ENCODE results near the gene MCAT. TPM values are rescaled to one million over a fixed set of nuclear protein-coding genes. Genes with fewer than 3 reads are reported as not detected.

Gene MCAT
- total RNA-seq, 2 donors from 2014 or later, result 17.1 to 19.9 TPM

DNA sequence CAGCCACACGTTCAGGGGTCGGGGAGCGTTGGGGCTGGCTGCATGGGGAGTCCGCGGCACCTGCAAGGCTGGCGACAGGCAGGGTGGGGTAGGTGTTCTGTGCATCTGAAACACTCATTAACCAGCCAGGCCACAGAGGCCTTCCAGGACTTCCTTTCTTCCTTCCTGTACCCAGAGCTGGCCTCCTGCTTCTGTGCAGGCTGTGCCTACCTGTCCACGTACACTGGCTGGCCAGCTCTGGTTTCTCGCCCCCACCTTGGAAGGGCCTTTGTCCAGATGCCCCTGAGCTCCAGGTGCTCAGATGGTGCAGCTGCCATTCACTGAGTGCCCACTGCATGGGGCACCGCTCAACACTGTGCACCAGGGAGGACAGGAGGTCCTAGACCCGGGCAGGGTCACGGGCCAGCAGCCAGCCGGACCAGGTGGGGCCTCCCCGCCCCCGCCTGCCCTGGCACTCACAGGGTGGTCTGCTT, 27.9 kb upstream of the MCAT start:
- Histone ChIP-seq H3K27me3 (ENCODE audit: control insufficient read depth, insufficient read depth, low read length, poor library complexity, severe bottlenecking) (no peaks in the 10 kb centered on the region), H3K4me3 (ENCODE audit: low read length) (no peak overlapping the region), H3K9me3 (ENCODE audit: control insufficient read depth, low read length) (no peaks in the 10 kb centered on the region), H3K36me3 (ENCODE audit: control insufficient read depth, insufficient read depth, low read length) (peaks cover 32% of the 10 kb centered on the region), H3K9ac (ENCODE audit: extremely low read depth, low read length, poor library complexity, severe bottlenecking) (no peak overlapping the region), H3K4me1 (ENCODE audit: control insufficient read depth, insufficient read depth, low read length) (no peaks in the 10 kb centered on the region), H3K27ac (ENCODE audit: low read depth, low read length) (no peak overlapping the region)
- TF ChIP-seq, protein P1, sequence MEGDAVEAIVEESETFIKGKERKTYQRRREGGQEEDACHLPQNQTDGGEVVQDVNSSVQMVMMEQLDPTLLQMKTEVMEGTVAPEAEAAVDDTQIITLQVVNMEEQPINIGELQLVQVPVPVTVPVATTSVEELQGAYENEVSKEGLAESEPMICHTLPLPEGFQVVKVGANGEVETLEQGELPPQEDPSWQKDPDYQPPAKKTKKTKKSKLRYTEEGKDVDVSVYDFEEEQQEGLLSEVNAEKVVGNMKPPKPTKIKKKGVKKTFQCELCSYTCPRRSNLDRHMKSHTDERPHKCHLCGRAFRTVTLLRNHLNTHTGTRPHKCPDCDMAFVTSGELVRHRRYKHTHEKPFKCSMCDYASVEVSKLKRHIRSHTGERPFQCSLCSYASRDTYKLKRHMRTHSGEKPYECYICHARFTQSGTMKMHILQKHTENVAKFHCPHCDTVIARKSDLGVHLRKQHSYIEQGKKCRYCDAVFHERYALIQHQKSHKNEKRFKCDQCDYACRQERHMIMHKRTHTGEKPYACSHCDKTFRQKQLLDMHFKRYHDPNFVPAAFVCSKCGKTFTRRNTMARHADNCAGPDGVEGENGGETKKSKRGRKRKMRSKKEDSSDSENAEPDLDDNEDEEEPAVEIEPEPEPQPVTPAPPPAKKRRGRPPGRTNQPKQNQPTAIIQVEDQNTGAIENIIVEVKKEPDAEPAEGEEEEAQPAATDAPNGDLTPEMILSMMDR (conservative IDR thresholded peaks at IDR 0.05), result no peak
- Mint-ChIP-seq H3K4me3 (no peak overlapping the region), H3K36me3 (ENCODE audit: low read depth) (peaks cover 53% of the 10 kb centered on the region), H3K27me3 (ENCODE audit: insufficient read depth) (no peaks in the 10 kb centered on the region), H3K9me3 (no peaks in the 10 kb centered on the region), H3K4me1 (no peaks in the 10 kb centered on the region), H3K27ac (no peak overlapping the region)
- WGBS, 2 experiments (ENCODE audit: insufficient coverage in 1 of 2, insufficient read length in 1 of 2), result 87 to 93% methylated on average over 12 to 14 of the region's 14 CpGs
- DNase-seq, result no peak

DNA sequence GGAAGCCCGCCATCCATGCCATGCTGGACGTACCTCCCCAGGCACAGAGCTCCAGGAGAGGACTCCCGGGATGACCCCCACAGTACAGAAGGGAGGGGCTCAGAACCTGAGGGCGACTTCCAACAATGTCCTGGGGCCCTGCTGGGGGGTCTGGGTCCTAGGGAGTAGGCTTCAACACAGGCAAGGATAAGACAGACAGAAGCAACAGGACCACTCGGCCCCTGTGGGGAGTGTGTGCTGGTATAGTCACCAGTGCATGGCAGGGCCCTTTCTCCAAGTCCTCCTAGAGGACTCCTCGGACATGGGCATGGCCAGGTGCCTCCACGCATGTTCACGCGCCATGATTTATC, 26.9 kb upstream of the MCAT start:
- Histone ChIP-seq H3K9ac (ENCODE audit: extremely low read depth, low read length, poor library complexity, severe bottlenecking) (no peak overlapping the region), H3K4me3 (ENCODE audit: low read length) (no peak overlapping the region), H3K27ac (ENCODE audit: low read depth, low read length) (no peak overlapping the region), H3K9me3 (ENCODE audit: control insufficient read depth, low read length) (no peaks in the 10 kb centered on the region), H3K36me3 (ENCODE audit: control insufficient read depth, insufficient read depth, low read length) (peaks cover 29% of the 10 kb centered on the region), H3K4me1 (ENCODE audit: control insufficient read depth, insufficient read depth, low read length) (no peaks in the 10 kb centered on the region), H3K27me3 (ENCODE audit: control insufficient read depth, insufficient read depth, low read length, poor library complexity, severe bottlenecking) (no peaks in the 10 kb centered on the region)
- Mint-ChIP-seq H3K27me3 (ENCODE audit: insufficient read depth) (no peaks in the 10 kb centered on the region), H3K27ac (no peak overlapping the region), H3K36me3 (ENCODE audit: low read depth) (peaks cover 50% of the 10 kb centered on the region), H3K4me3 (no peak overlapping the region), H3K4me1 (peaks cover 5% of the 10 kb centered on the region), H3K9me3 (no peaks in the 10 kb centered on the region)
- WGBS, 2 experiments (ENCODE audit: insufficient coverage in 1 of 2, insufficient read length in 1 of 2), result 93 to 99% methylated on average over 7 to 9 of the region's 9 CpGs
- no peak for DNase-seq
- TF ChIP-seq, protein P1 (conservative IDR thresholded peaks at IDR 0.05), result no peak

DNA sequence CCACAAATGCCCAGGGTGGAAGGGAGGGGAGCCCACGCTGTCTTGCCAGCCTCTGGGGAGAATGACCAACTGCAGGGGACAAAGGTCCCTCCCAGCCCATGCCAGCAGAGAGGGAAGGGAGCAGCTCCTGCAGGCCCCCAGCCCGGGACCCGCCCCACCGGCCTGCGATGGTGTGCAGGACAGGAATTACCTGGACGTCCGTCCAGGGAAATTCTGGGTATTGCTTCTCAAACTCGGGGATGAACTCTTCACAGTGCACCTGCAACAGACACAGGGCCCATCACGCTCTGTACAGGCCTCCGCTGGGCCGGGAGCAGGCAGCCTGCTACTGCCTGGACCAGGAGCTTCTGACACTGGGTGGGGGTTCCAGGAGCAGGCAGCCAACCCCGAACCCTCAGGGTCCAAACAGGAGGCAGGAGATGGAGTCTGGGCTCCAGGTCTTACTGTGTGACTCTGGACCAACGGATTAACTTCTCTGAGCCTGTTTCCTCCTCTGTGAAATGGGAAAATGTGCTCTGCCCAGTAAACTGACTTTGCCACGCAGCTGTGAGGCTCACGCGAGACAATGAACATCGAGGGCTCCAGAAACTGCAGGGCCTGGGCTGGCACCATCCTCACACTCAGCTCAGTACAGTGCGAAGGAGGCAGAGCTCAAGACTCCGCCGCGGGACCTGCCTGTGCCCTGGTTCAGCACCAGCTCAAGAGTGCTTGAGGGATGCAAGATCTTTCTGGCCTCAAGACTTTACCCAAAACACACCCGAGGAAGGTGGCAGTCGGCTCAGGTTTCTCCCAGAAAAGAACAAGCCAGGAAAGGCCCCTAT, 26.3 kb upstream of the MCAT start:
- Mint-ChIP-seq H3K4me1 (peaks cover 9% of the 10 kb centered on the region), H3K36me3 (ENCODE audit: low read depth) (peaks cover 50% of the 10 kb centered on the region), H3K27me3 (ENCODE audit: insufficient read depth) (no peaks in the 10 kb centered on the region), H3K9me3 (no peaks in the 10 kb centered on the region), H3K4me3 (no peak overlapping the region), H3K27ac (no peak overlapping the region)
- Histone ChIP-seq H3K9me3 (ENCODE audit: control insufficient read depth, low read length) (no peaks in the 10 kb centered on the region), H3K27me3 (ENCODE audit: control insufficient read depth, insufficient read depth, low read length, poor library complexity, severe bottlenecking) (no peaks in the 10 kb centered on the region), H3K9ac (ENCODE audit: extremely low read depth, low read length, poor library complexity, severe bottlenecking) (no peak overlapping the region), H3K4me3 (ENCODE audit: low read length) (no peak overlapping the region), H3K27ac (ENCODE audit: low read depth, low read length) (no peak overlapping the region), H3K36me3 (ENCODE audit: control insufficient read depth, insufficient read depth, low read length) (peaks cover 25% of the 10 kb centered on the region), H3K4me1 (ENCODE audit: control insufficient read depth, insufficient read depth, low read length) (no peaks in the 10 kb centered on the region)
- WGBS, 2 experiments (ENCODE audit: insufficient coverage in 1 of 2, insufficient read length in 1 of 2), result 91 to 94% methylated on average over 22 to 23 of the region's 23 CpGs
- TF ChIP-seq, protein P1 (conservative IDR thresholded peaks at IDR 0.05), result no peak
- DNase-seq, result no peak
